Fibroblast of lung (primary cell): ENCODE results near the gene SDSL. TPM values are rescaled to one million over a fixed set of nuclear protein-coding genes. Genes with fewer than 3 reads are reported as not detected.
A peak's percentile ranks its signal among the peaks of the same experiment; 100 is the strongest.

Source experiments
- DNase-seq, 2 donors: peaks; one replicate each; pipeline versions ENCODE4 v3.0.0 to v3.0.0-alpha.2; 2010; ENCODE audit warnings: low read depth in 2 of 2
- H2AFZ ChIP-seq: 2 replicates; pipeline ENCODE4 v1.5.1; 2012; ENCODE audit warnings: low read length, control low read depth, inconsistent platforms
- H3K27ac ChIP-seq: 2 replicates; pipeline ENCODE4 v1.5.1; 2011; ENCODE audit warnings: low read length, control low read depth; ENCODE audit not compliant: insufficient read depth
- H3K27me3 ChIP-seq: 2 replicates; pipeline ENCODE4 v1.5.1; 2011; ENCODE audit warnings: mild to moderate bottlenecking, low read length; ENCODE audit not compliant: control insufficient read depth, insufficient read depth
- H3K36me3 ChIP-seq: 2 replicates; pipeline ENCODE4 v1.5.1; 2011; ENCODE audit warnings: low read length; ENCODE audit not compliant: control insufficient read depth, insufficient read depth
- H3K4me1 ChIP-seq: 2 replicates; pipeline ENCODE4 v1.5.1; 2011; ENCODE audit warnings: low read length; ENCODE audit not compliant: control insufficient read depth, insufficient read depth; ENCODE audit errors: extremely low read depth
- H3K4me2 ChIP-seq: 2 replicates; pipeline ENCODE4 v1.5.1; 2011; ENCODE audit warnings: low read length, control low read depth; ENCODE audit not compliant: insufficient read depth; ENCODE audit errors: extremely low read depth
- H3K4me3 ChIP-seq, 4 experiments: fragments of 200-600 bp in 1 of 4; sonication (generic) in 1 of 4; replicated peaks in 1 of 4; 2 replicates each; pipeline ENCODE4 v1.5.1; 2011 to 2016; ENCODE audit warnings: low read length in 4 of 4, low read depth in 3 of 4, mild to moderate bottlenecking in 3 of 4, control low read depth in 2 of 4, inconsistent platforms in 1 of 4, mixed read lengths in 1 of 4; ENCODE audit not compliant: insufficient read depth in 1 of 4; ENCODE audit errors: control extremely low read depth in 1 of 4
- H3K79me2 ChIP-seq: 2 replicates; pipeline ENCODE4 v1.5.1; 2012; ENCODE audit warnings: mild to moderate bottlenecking, low read length, inconsistent platforms; ENCODE audit not compliant: control insufficient read depth, insufficient read depth
- H3K9ac ChIP-seq: 2 replicates; pipeline ENCODE4 v1.5.1; 2011; ENCODE audit warnings: mild to moderate bottlenecking, low read length, control low read depth; ENCODE audit not compliant: insufficient read depth
- H3K9me3 ChIP-seq: 2 replicates; pipeline ENCODE4 v1.5.1; 2012; ENCODE audit warnings: low read depth, low read length; ENCODE audit not compliant: control insufficient read depth, insufficient read depth
- H4K20me1 ChIP-seq: 2 replicates; pipeline ENCODE4 v1.5.1; 2011; ENCODE audit warnings: low read length; ENCODE audit not compliant: control insufficient read depth, insufficient read depth; ENCODE audit errors: extremely low read depth
- CTCF ChIP-seq, 2 donors: IDR thresholded peaks in 1 of 2; conservative IDR thresholded peaks in 1 of 2; 1 replicate in 1 of 2; 2 replicates in 1 of 2; pipeline ENCODE4 v1.5.1; 2011 to 2012; ENCODE audit warnings: low read length in 2 of 2, control low read depth in 1 of 2, inconsistent platforms in 1 of 2, low read depth in 1 of 2, mild to moderate bottlenecking in 1 of 2
- EZH2 ChIP-seq: IDR thresholded peaks from 2 replicates; pipeline ENCODE4 v1.5.1; 2012; ENCODE audit warnings: low read length, control low read depth, mild to moderate bottlenecking; ENCODE audit errors: missing control alignments
- polyA plus RNA-seq, 2 donors: library from polyadenylated mRNA; depleted of rRNA in 1 of 2; stranded (reverse) in 1 of 2; unstranded in 1 of 2; fragments of >200 nt; gene quantifications; 2 replicates each; pipeline ENCODE4 v1.2.1, GENCODE V29; 2011 to 2012; ENCODE audit warnings: missing spikeins in 1 of 2
- total RNA-seq: library from RNA; depleted of rRNA; stranded (reverse); fragments of >200 nt; gene quantifications from 2 replicates; pipeline ENCODE4 v1.2.1, GENCODE V29; 2014

The SDSL gene
- total and polyA plus RNA-seq, 2 donors (not counting 1 experiment from before 2014, with no cell fraction given) = 5.1 to 12.4 TPM

DNA sequence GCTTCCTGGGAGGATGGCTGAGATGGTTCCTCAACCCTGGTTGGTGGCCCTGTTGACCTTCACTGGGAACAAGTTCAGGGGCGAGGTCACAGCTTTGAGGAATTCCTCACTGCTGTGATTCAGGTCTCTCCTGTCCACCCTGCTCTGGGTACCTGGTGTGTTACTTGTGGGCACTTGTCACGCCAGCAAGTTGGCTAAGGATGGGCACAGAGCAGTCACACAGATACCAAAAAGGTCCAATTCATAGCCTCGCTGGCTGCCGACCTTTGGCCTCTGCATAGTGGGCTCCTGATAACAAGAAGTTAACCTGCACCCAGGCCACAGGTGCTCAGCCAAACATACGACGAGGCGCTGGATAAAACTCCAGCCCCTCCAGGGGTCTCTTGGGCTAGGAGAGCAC lies 29.7 kb upstream of the SDSL start:
- no peak for DNase-seq
- TF ChIP-seq CTCF (conservative IDR thresholded peaks at IDR 0.05 in 1 of 2, IDR thresholded peaks at IDR 0.05 in 1 of 2; ENCODE audit: low read depth in 1 of 2, low read length in 2 of 2) = no peak
- no peak for TF ChIP-seq EZH2
- no peak overlapping the region for H3K4me2 ChIP-seq
- no peak overlapping the region for H3K4me3 ChIP-seq
- no peaks in the 10 kb centered on the region for H4K20me1 ChIP-seq
- H3K9ac ChIP-seq = no peak overlapping the region
- no peaks in the 10 kb centered on the region for H3K79me2 ChIP-seq
- peaks cover 2% of the 10 kb centered on the region for H3K27me3 ChIP-seq
- no peaks in the 10 kb centered on the region for H3K9me3 ChIP-seq
- H3K4me1 ChIP-seq = no peaks in the 10 kb centered on the region
- no peak overlapping the region for H3K27ac ChIP-seq
- peaks cover 2% of the 10 kb centered on the region for H3K36me3 ChIP-seq
- no peak overlapping the region for H2AFZ ChIP-seq

GRCh38 chr12:113392988-113393579 lies 29.1 kb upstream of the SDSL start:
- Histone ChIP-seq H3K4me2 (no peak overlapping the region), H3K27ac (no peak overlapping the region), H4K20me1 (no peaks in the 10 kb centered on the region), H3K9ac (no peak overlapping the region), H3K9me3 (no peaks in the 10 kb centered on the region), H3K36me3 (no peaks in the 10 kb centered on the region), H3K79me2 (no peaks in the 10 kb centered on the region), H2AFZ (no peak overlapping the region), H3K27me3 (peaks cover 3% of the 10 kb centered on the region), H3K4me1 (no peaks in the 10 kb centered on the region), H3K4me3 (no peak overlapping the region)
- TF ChIP-seq CTCF (conservative IDR thresholded peaks at IDR 0.05 in 1 of 2, IDR thresholded peaks at IDR 0.05 in 1 of 2; ENCODE audit: low read depth in 1 of 2, low read length in 2 of 2) = no peak
- no peak for TF ChIP-seq EZH2
- peak; percentile 8 for DNase-seq

DNA sequence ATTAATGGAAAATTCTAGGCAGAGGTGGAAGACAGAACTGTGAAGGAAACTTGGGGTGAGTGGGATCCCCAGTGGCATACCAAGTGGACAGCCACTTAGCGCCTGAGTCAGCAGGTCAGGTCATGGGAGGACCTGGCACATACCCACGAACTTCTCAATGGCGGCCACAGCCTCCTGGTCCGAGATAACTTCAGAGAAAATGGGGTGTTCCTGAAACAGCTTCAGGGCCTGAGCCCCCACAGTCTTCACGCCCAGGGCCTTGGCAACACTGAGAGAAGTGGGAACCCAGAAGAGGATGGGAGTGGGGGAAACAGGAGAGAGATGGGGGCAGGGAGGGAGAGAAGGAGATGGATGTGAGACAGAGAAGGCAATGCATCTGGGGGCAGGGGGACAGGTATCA lies 28.4 kb upstream of the SDSL start:
- no peak for DNase-seq
- H3K79me2 ChIP-seq = no peaks in the 10 kb centered on the region

More for the DNA sequence above, 28.4 kb upstream of the SDSL start:
- Histone ChIP-seq H4K20me1 (no peaks in the 10 kb centered on the region), H3K4me3 (no peak overlapping the region), H3K27me3 (peaks cover 3% of the 10 kb centered on the region), H3K4me1 (no peaks in the 10 kb centered on the region), H3K36me3 (no peaks in the 10 kb centered on the region), H3K4me2 (no peak overlapping the region), H3K9ac (no peak overlapping the region), H3K27ac (no peak overlapping the region), H2AFZ (no peak overlapping the region), H3K9me3 (no peaks in the 10 kb centered on the region)
- TF ChIP-seq CTCF (conservative IDR thresholded peaks at IDR 0.05 in 1 of 2, IDR thresholded peaks at IDR 0.05 in 1 of 2; ENCODE audit: low read depth in 1 of 2, low read length in 2 of 2) = no peak
- no peak for TF ChIP-seq EZH2
